Posterior cingulate gyrus (tissue), 11 donors: ENCODE measurements around the gene TARS3.
"Not testable (repeated sequence)": the region's sequence is repeated elsewhere in the genome, so short reads cannot be mapped to it uniquely, and the experiment has no call there.

Experiments
- DNase-seq, 10 donors: peaks; one replicate each; pipeline versions ENCODE4 v3.0.0 to v3.0.0-alpha.2; 2020 to 2021; ENCODE audit warnings: mixed read lengths in 3 of 10
- intact Hi-C: fragments of 100-400 bp; cut with DNase I; formaldehyde crosslinking; loops from one replicate; pipeline ENCODE4 v1.15.1; 2023

TARS3 gene

GRCh38 chr15:101723874-101724674 is at the start of gene TARS3:
TARS3 (minus strand) TSS chr15:101724473; CDS start chr15:101724387, 86 bp downstream.
- intact Hi-C loops = loop anchor here (1.0 kb wide), 1 partner anchor 72 kb away; the partner anchor contains the start of gene TM2D3
- DNase-seq = peak; percentile 90 to 98 (median 94)

- DNase-seq = peak in 1 of 10 donors; percentile 62
- intact Hi-C loops = no loop called here
These were observed 49.3 kb upstream of the TARS3 start for GRCh38 chr15:101773496-101774100.

GRCh38 chr15:101772921-101773320 is 48.6 kb upstream of the TARS3 start:
- peak in 2 of 10 donors; percentile 49 for DNase-seq
- intact Hi-C loops = no loop called here

GRCh38 chr15:101767083-101767640 is 42.9 kb upstream of the TARS3 start:
- intact Hi-C loops = not testable (repeated sequence)
- peak in 2 of 10 donors; percentile 44 to 66 for DNase-seq

GRCh38 chr15:101765772-101766456 is 41.6 kb upstream of the TARS3 start:
- intact Hi-C loops = no loop called here
- DNase-seq = peak in 1 of 10 donors; percentile 44

GRCh38 chr15:101765340-101765671 is 41.0 kb upstream of the TARS3 start:
- DNase-seq = peak in 2 of 10 donors; percentile 55 to 68
- intact Hi-C loops = not testable (repeated sequence)

GRCh38 chr15:101764669-101765339 is 40.5 kb upstream of the TARS3 start:
- peak in 1 of 10 donors; percentile 55 for DNase-seq
- intact Hi-C loops = not testable (repeated sequence)

- DNase-seq, intact Hi-C loops: not testable (repeated sequence)
These were observed 22.4 kb upstream of the TARS3 start for GRCh38 chr15:101746716-101747082.

GRCh38 chr15:101734837-101735236 is 10.6 kb upstream of the TARS3 start:
- DNase-seq, intact Hi-C loops: not testable (repeated sequence)

GRCh38 chr15:101733545-101733944 is 9.3 kb upstream of the TARS3 start:
- intact Hi-C loops = no loop called here
- DNase-seq = no peak

GRCh38 chr15:101732772-101733171 is 8.5 kb upstream of the TARS3 start:
- intact Hi-C loops = no loop called here
- DNase-seq = no peak

GRCh38 chr15:101731746-101732145 is 7.5 kb upstream of the TARS3 start:
- DNase-seq = no peak
- intact Hi-C loops = no loop called here

GRCh38 chr15:101727186-101727585 is 2.9 kb upstream of the TARS3 start:
- intact Hi-C loops = no loop called here

GRCh38 chr15:101725073-101725472 is 800 bp upstream of the TARS3 start:
- intact Hi-C loops = no loop called here

More at GRCh38 chr15:101727186-101727585, 2.9 kb upstream of the TARS3 start:
- no peak for DNase-seq

GRCh38 chr15:101724675-101725005 is 367 bp upstream of the TARS3 start:
- no peak for DNase-seq
- intact Hi-C loops = loop anchor here (1.0 kb wide), 1 partner anchor 72 kb away; the partner anchor contains the start of gene TM2D3

More at GRCh38 chr15:101725073-101725472, 800 bp upstream of the TARS3 start:
- no peak for DNase-seq

- no peak for DNase-seq
- intact Hi-C loops = no loop called here
These were observed 951 bp downstream of the TARS3 start for GRCh38 chr15:101723171-101723873.

GRCh38 chr15:101718896-101719295 is 5.4 kb downstream of the TARS3 start:
- intact Hi-C loops = no loop called here
- DNase-seq = no peak

GRCh38 chr15:101712078-101712477 is 12.2 kb downstream of the TARS3 start:
- intact Hi-C loops = no loop called here
- DNase-seq = no peak

GRCh38 chr15:101710806-101711205 is 13.5 kb downstream of the TARS3 start:
- intact Hi-C loops = no loop called here
- no peak for DNase-seq

GRCh38 chr15:101709466-101709865 is 14.8 kb downstream of the TARS3 start:
- DNase-seq = peak in 3 of 10 donors; percentile 23 to 75 (median 66)

More at GRCh38 chr15:101709466-101709865, 14.8 kb downstream of the TARS3 start:
- intact Hi-C loops = no loop called here
